Osteoblast (primary cell): Measurements from ENCODE around the gene PPIP5K1. TPM values are rescaled to one million over a fixed set of nuclear protein-coding genes. Genes with fewer than 3 reads are reported as not detected.

ENCODE experiments used
- DNase-seq: peaks from one replicate; pipeline ENCODE4 v3.0.0; 2011; ENCODE audit warnings: low spot score, mixed read lengths; ENCODE audit not compliant: insufficient read length; ENCODE audit errors: missing footprints
- H2AFZ ChIP-seq: 2 replicates; pipeline ENCODE4 v1.6.0; 2011; ENCODE audit warnings: mild to moderate bottlenecking, low read length
- H3K27ac ChIP-seq: 2 replicates; pipeline ENCODE4 v1.5.1; 2011; ENCODE audit warnings: mild to moderate bottlenecking, low read depth, low read length, moderate library complexity
- H3K27me3 ChIP-seq: 2 replicates; pipeline ENCODE4 v1.6.0; 2012; ENCODE audit warnings: mild to moderate bottlenecking, control low read depth, inconsistent platforms, low read length, moderate library complexity; ENCODE audit not compliant: insufficient read depth
- H3K36me3 ChIP-seq: 2 replicates; pipeline ENCODE4 v1.5.1; 2011; ENCODE audit warnings: mild to moderate bottlenecking, low read length, control low read depth, moderate library complexity; ENCODE audit not compliant: insufficient read depth
- H3K4me1 ChIP-seq: 2 replicates; pipeline ENCODE4 v1.5.1; 2011; ENCODE audit warnings: mild to moderate bottlenecking, low read length, control low read depth, moderate library complexity; ENCODE audit not compliant: insufficient read depth
- H3K4me2 ChIP-seq: 2 replicates; pipeline ENCODE4 v1.6.0; 2011; ENCODE audit warnings: mild to moderate bottlenecking, low read length; ENCODE audit not compliant: insufficient read depth
- H3K4me3 ChIP-seq: fragments of 200-600 bp; sonication (generic); 3 replicates; pipeline ENCODE4 v1.5.1; 2012; ENCODE audit warnings: mild to moderate bottlenecking, low read length, inconsistent platforms; ENCODE audit not compliant: insufficient read depth
- H3K79me2 ChIP-seq: 2 replicates; pipeline ENCODE4 v1.6.0; 2012; ENCODE audit warnings: mild to moderate bottlenecking, low read length, control low read depth, inconsistent platforms; ENCODE audit not compliant: insufficient read depth
- H3K9me3 ChIP-seq: 2 replicates; pipeline ENCODE4 v1.5.1; 2011; ENCODE audit warnings: low read depth, low read length, control low read depth
- H4K20me1 ChIP-seq: 2 replicates; pipeline ENCODE4 v1.6.0; 2012; ENCODE audit warnings: mild to moderate bottlenecking, low read length, control low read depth; ENCODE audit not compliant: insufficient read depth
- CTCF ChIP-seq: IDR thresholded peaks from 2 replicates; pipeline ENCODE4 v1.5.1; 2011; ENCODE audit warnings: mild to moderate bottlenecking, low read depth, low read length, moderate library complexity; ENCODE audit errors: extremely low read depth
- total RNA-seq: library from RNA; depleted of rRNA; stranded (reverse); fragments of >200 nt; gene quantifications from 2 replicates; pipeline ENCODE4 v1.2.3, GENCODE V29; 2012

The PPIP5K1 gene
- total RNA-seq, 1 donor: 20.3 TPM

GRCh38 chr15:43529141-43529540, 60.9 kb downstream of the PPIP5K1 start:
- H3K4me1 ChIP-seq: no peaks in the 10 kb centered on the region

GRCh38 chr15:43528542-43529007, 61.4 kb downstream of the PPIP5K1 start:
- Histone ChIP-seq H3K4me2 (no peak overlapping the region), H3K9me3 (no peaks in the 10 kb centered on the region), H4K20me1 (peaks cover 52% of the 10 kb centered on the region), H3K4me3 (no peak overlapping the region), H3K27ac (no peak overlapping the region), H3K27me3 (no peaks in the 10 kb centered on the region), H3K79me2 (peaks cover 11% of the 10 kb centered on the region), H2AFZ (no peak overlapping the region), H3K4me1 (no peaks in the 10 kb centered on the region), H3K36me3 (peaks cover 50% of the 10 kb centered on the region)
- no peak for TF ChIP-seq CTCF
- DNase-seq: peak; percentile 55

More at GRCh38 chr15:43529141-43529540, 60.9 kb downstream of the PPIP5K1 start:
- Histone ChIP-seq H3K4me3 (no peak overlapping the region), H2AFZ (no peak overlapping the region), H3K27me3 (no peaks in the 10 kb centered on the region), H3K9me3 (no peaks in the 10 kb centered on the region), H3K36me3 (peaks cover 45% of the 10 kb centered on the region), H3K27ac (no peak overlapping the region), H3K4me2 (no peak overlapping the region), H4K20me1 (peaks cover 47% of the 10 kb centered on the region), H3K79me2 (peaks cover 11% of the 10 kb centered on the region)
- DNase-seq: peak; percentile 49
- no peak for TF ChIP-seq CTCF

- Histone ChIP-seq H3K4me1 (no peaks in the 10 kb centered on the region), H3K36me3 (peaks cover 56% of the 10 kb centered on the region), H3K27ac (no peak overlapping the region), H3K4me3 (no peak overlapping the region), H2AFZ (no peak overlapping the region), H3K9me3 (no peaks in the 10 kb centered on the region), H3K4me2 (no peak overlapping the region), H3K27me3 (no peaks in the 10 kb centered on the region), H3K79me2 (peaks cover 11% of the 10 kb centered on the region), H4K20me1 (peaks cover 58% of the 10 kb centered on the region)
- DNase-seq: peak; percentile 27
- TF ChIP-seq CTCF: no peak
These were observed 62.0 kb downstream of the PPIP5K1 start for GRCh38 chr15:43527802-43528541.

DNA sequence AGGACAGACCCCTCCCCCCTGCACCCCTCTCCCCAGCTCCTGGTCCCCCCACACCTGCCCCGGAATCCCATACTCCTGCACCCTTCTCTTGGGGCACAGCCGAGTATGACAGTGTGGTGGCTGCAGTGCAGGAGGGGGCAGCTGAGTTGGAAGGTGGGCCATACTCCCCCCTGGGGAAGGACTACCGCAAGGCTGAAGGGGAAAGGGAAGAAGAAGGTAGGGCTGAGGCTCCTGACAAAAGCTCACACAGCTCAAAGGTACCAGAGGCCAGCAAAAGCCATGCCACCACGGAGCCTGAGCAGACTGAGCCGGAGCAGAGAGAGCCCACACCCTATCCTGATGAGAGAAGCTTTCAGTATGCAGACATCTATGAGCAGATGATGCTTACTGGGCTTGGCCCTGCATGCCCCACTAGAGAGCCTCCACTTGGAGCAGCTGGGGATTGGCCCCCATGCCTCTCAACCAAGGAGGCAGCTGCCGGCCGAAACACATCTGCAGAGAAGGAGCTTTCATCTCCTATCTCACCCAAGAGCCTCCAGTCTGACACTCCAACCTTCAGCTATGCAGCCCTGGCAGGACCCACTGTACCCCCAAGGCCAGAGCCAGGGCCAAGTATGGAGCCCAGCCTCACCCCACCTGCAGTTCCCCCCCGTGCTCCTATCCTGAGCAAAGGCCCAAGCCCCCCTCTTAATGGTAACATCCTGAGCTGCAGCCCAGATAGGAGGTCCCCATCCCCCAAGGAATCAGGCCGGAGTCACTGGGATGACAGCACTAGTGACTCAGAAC, 62.8 kb downstream of the PPIP5K1 start:
- Histone ChIP-seq H3K9me3 (no peaks in the 10 kb centered on the region), H3K36me3 (peaks cover 64% of the 10 kb centered on the region), H3K4me1 (no peaks in the 10 kb centered on the region), H3K4me3 (no peak overlapping the region), H4K20me1 (peaks cover 66% of the 10 kb centered on the region), H3K4me2 (no peak overlapping the region), H3K27ac (no peak overlapping the region), H3K27me3 (no peaks in the 10 kb centered on the region), H2AFZ (no peak overlapping the region), H3K79me2 (peaks cover 17% of the 10 kb centered on the region)
- no peak for TF ChIP-seq CTCF
- DNase-seq: peak; percentile 76
